B cell (primary cell): ENCODE measurements around the gene PDE10A. TPM values are rescaled to one million over a fixed set of nuclear protein-coding genes. Genes with fewer than 3 reads are reported as not detected.

ENCODE experiments used
- ATAC-seq: fragments of 200-7000 bp; cut with Tn5 transposase; one replicate; pipeline ENCODE4 v1.10.0; 2021; ENCODE audit warnings: low read depth, mild to moderate bottlenecking, moderate number of reproducible peaks, moderate library complexity
- CTCF ChIA-PET: fragments of 350-600 bp; sonication (Branson Sonifier 250); formaldehyde crosslinking; loops from one replicate; lab custom pipeline; 2021; ENCODE audit warnings: antibody characterized with exemption, inconsistent platforms; lab: Charles Lee
- POLR2A ChIA-PET: fragments of 350-600 bp; sonication (Branson Sonifier 250); formaldehyde crosslinking; loops from one replicate; lab custom pipeline; 2021; ENCODE audit warnings: antibody characterized with exemption; lab: Charles Lee
- DNase-seq: peaks from one replicate; pipeline ENCODE4 v3.0.0; 2013
- H2AFZ ChIP-seq: 2 replicates; pipeline ENCODE4 v1.6.1; 2012; ENCODE audit warnings: mild to moderate bottlenecking, low read depth, low read length; ENCODE audit not compliant: insufficient read depth, poor library complexity, severe bottlenecking
- H3K27ac ChIP-seq, 2 donors: 1 replicate in 1 of 2; 2 replicates in 1 of 2; pipeline ENCODE4 v1.5.1; 2012 to 2013; ENCODE audit warnings: low read length in 2 of 2, mild to moderate bottlenecking in 2 of 2, moderate library complexity in 1 of 2
- H3K27me3 ChIP-seq, 4 experiments: fragments of 200-600 bp in 1 of 4; sonication (generic) in 1 of 4; replicated peaks in 1 of 4; 1 replicate in 2 of 4; 2 replicates in 2 of 4; pipeline versions ENCODE4 v1.6.1 to v1.7.0; 2013 to 2016; ENCODE audit warnings: low read length in 3 of 4, mild to moderate bottlenecking in 2 of 4, mixed read lengths in 1 of 4, moderate library complexity in 1 of 4; ENCODE audit not compliant: insufficient read depth in 4 of 4, control insufficient read depth in 3 of 4; ENCODE audit errors: control extremely low read depth in 1 of 4
- H3K36me3 ChIP-seq, 2 experiments: replicated peaks in 1 of 2; 1 replicate in 1 of 2; 2 replicates in 1 of 2; pipeline versions ENCODE4 v1.6.1 to v1.7.1; 2013; ENCODE audit warnings: low read length in 1 of 2; ENCODE audit not compliant: insufficient read depth in 2 of 2, control insufficient read depth in 1 of 2; ENCODE audit errors: control extremely low read depth in 1 of 2, extremely low read depth in 1 of 2
- H3K4me1 ChIP-seq, 2 donors: fragments of 200-600 bp in 1 of 2; sonication (generic) in 1 of 2; 1 replicate in 1 of 2; 2 replicates in 1 of 2; pipeline versions ENCODE4 v1.5.1 to v1.6.1; 2013 to 2017; ENCODE audit warnings: low read length in 2 of 2; ENCODE audit not compliant: control insufficient read depth in 2 of 2, insufficient read depth in 2 of 2
- H3K4me2 ChIP-seq: replicated peaks from 2 replicates; pipeline ENCODE3; 2012; ENCODE audit warnings: mild to moderate bottlenecking, low read depth, low read length; ENCODE audit not compliant: poor library complexity, severe bottlenecking
- H3K4me3 ChIP-seq, 5 experiments: fragments of 200-600 bp in 1 of 5; sonication (generic) in 1 of 5; 1 replicate in 3 of 5; 2 replicates in 2 of 5; pipeline versions ENCODE4 v1.5.1 to v1.7.0; 2011 to 2016; ENCODE audit warnings: low read length in 4 of 5, mild to moderate bottlenecking in 4 of 5, low read depth in 2 of 5, control low read depth in 1 of 5, moderate library complexity in 1 of 5; ENCODE audit not compliant: insufficient read depth in 1 of 5; ENCODE audit errors: control extremely low read depth in 1 of 5, extremely low read depth in 1 of 5
- H3K79me2 ChIP-seq: fragments of 200-600 bp; sonication (generic); one replicate; pipeline ENCODE4 v1.6.0; 2016; ENCODE audit warnings: low read length; ENCODE audit not compliant: control insufficient read depth, insufficient read depth
- H3K9ac ChIP-seq: fragments of 200-600 bp; sonication (generic); 2 replicates; pipeline ENCODE4 v1.6.1; 2017; ENCODE audit warnings: mild to moderate bottlenecking, low read length, moderate library complexity
- H3K9me3 ChIP-seq, 3 donors: one replicate each; pipeline versions ENCODE4 v1.6.1 to v1.7.1; 2013; ENCODE audit warnings: low read length in 2 of 3; ENCODE audit not compliant: control insufficient read depth in 2 of 3, insufficient read depth in 1 of 3; ENCODE audit errors: control extremely low read depth in 1 of 3
- H4K20me1 ChIP-seq: 2 replicates; pipeline ENCODE4 v1.6.0; 2012; ENCODE audit warnings: mild to moderate bottlenecking, low read length; ENCODE audit not compliant: insufficient read depth, control insufficient read depth, poor library complexity, severe bottlenecking
- H3K27ac Mint-ChIP-seq: one replicate; pipeline ENCODE4 v1.8.0; 2021; ENCODE audit warnings: mixed read lengths
- H3K27me3 Mint-ChIP-seq: one replicate; pipeline ENCODE4 v1.8.0; 2021; ENCODE audit warnings: mixed read lengths
- H3K4me1 Mint-ChIP-seq: one replicate; pipeline ENCODE4 v1.8.0; 2021; ENCODE audit warnings: mixed read lengths
- H3K4me3 Mint-ChIP-seq: one replicate; pipeline ENCODE4 v1.8.0; 2021; ENCODE audit warnings: mixed read lengths
- H3K9me3 Mint-ChIP-seq: one replicate; pipeline ENCODE4 v1.8.0; 2022; ENCODE audit warnings: mixed read lengths; ENCODE audit not compliant: insufficient read depth
- CTCF ChIP-seq: fragments of 200-600 bp; IDR thresholded peaks from one replicate; pipeline ENCODE4 v1.8.0; 2022; ENCODE audit warnings: antibody characterized with exemption, mild to moderate bottlenecking
- EZH2 ChIP-seq: IDR thresholded peaks from 2 replicates; pipeline ENCODE4 v1.6.1; 2012; ENCODE audit warnings: borderline replicate concordance, low read depth, mild to moderate bottlenecking, moderate library complexity, low read length; ENCODE audit not compliant: insufficient read depth, poor library complexity, severe bottlenecking
- WGBS: methylation state at CpG from one replicate; pipeline ENCODE4 v1.1.5; 2013; ENCODE audit warnings: missing lambda C conversion rate; ENCODE audit not compliant: insufficient coverage; 5-methylcytosine and 5-hydroxymethylcytosine counted together
- intact Hi-C: fragments of 100-400 bp; cut with micrococcal nuclease; formaldehyde crosslinking; loops from one replicate; pipeline ENCODE4 v1.10.0; 2022
- polyA plus RNA-seq: library from polyadenylated mRNA; depleted of rRNA; stranded (reverse); fragments of >200 nt; gene quantifications from 2 replicates; pipeline ENCODE4 v1.2.3, GENCODE V29; 2012
- total RNA-seq, 2 donors: library from RNA; stranded (reverse); fragments of 120-200 nt in 1 of 2; gene quantifications; 1 replicate in 1 of 2; 2 replicates in 1 of 2; pipeline versions ENCODE4 v1.2.3 to v1.2.4, GENCODE V29; 2013 to 2022

PDE10A gene
- total and polyA plus RNA-seq, 2 donors (not counting 1 experiment from before 2014, with no cell fraction given): not detected

GRCh38 chr6:165657325-165657680, 5.7 kb downstream of the PDE10A start:
- Histone ChIP-seq H3K4me2 (no peak overlapping the region), H3K4me3 (no peak overlapping the region), H4K20me1 (no peaks in the 10 kb centered on the region), H3K27ac (no peak overlapping the region), H3K9ac (no peak overlapping the region), H2AFZ (no peak overlapping the region), H3K4me1 (no peaks in the 10 kb centered on the region), H3K9me3 (peaks cover 0 to 3% (median 0%) of the 10 kb centered on the region in 3 donors), H3K27me3 (peaks cover 0 to 13% (median 3%) of the 10 kb centered on the region in 4 experiments), H3K36me3 (no peaks in the 10 kb centered on the region), H3K79me2 (no peaks in the 10 kb centered on the region)
- ATAC-seq (no peak), DNase-seq (no peak)
- ChIA-PET CTCF (interaction anchor here (0.6 kb wide), 1 partner anchor 119 kb away, joined by 3 read pairs; no protein-coding TSS in a partner anchor), POLR2A (no interaction called here)
- Mint-ChIP-seq H3K27ac (no peak overlapping the region), H3K27me3 (peaks cover 27% of the 10 kb centered on the region), H3K4me1 (no peaks in the 10 kb centered on the region), H3K4me3 (no peak overlapping the region), H3K9me3 (no peaks in the 10 kb centered on the region)
- TF ChIP-seq EZH2 (no peak), CTCF (no peak)
- WGBS: 80% methylated on average over 1 of the region's 5 CpGs
- intact Hi-C loops: no loop called here

GRCh38 chr6:165656581-165657324, 6.3 kb downstream of the PDE10A start:
- Mint-ChIP-seq H3K9me3 (no peaks in the 10 kb centered on the region), H3K4me3 (no peak overlapping the region), H3K27ac (no peak overlapping the region), H3K27me3 (peaks cover 27% of the 10 kb centered on the region), H3K4me1 (no peaks in the 10 kb centered on the region)
- ChIA-PET CTCF (interaction anchor here (0.6 kb wide), 1 partner anchor 119 kb away, joined by 3 read pairs; no protein-coding TSS in a partner anchor), POLR2A (no interaction called here)
- TF ChIP-seq CTCF (no peak), EZH2 (no peak)
- Histone ChIP-seq H3K36me3 (no peaks in the 10 kb centered on the region), H3K79me2 (no peaks in the 10 kb centered on the region), H4K20me1 (no peaks in the 10 kb centered on the region), H3K9me3 (peaks cover 0 to 3% (median 0%) of the 10 kb centered on the region in 3 donors), H3K4me3 (no peak overlapping the region), H3K4me2 (no peak overlapping the region), H3K9ac (no peak overlapping the region), H2AFZ (no peak overlapping the region), H3K4me1 (no peaks in the 10 kb centered on the region), H3K27ac (no peak overlapping the region), H3K27me3 (peaks cover 0 to 13% (median 3%) of the 10 kb centered on the region in 4 experiments)
- no peak for ATAC-seq
- 92% methylated on average over 7 of the region's 8 CpGs for WGBS
- intact Hi-C loops: no loop called here
- DNase-seq: no peak
